H1 (cell line): ENCODE measurements around the gene SLC6A19. TPM values are rescaled to one million over a fixed set of nuclear protein-coding genes. Genes with fewer than 3 reads are reported as not detected.

Source experiments
- CTCF ChIA-PET: fragments of 300-600 bp; sonication (Branson Sonifier 250); formaldehyde crosslinking; loops from one replicate; lab custom pipeline; 2021; ENCODE audit not compliant: partially characterized antibody; lab: Charles Lee
- POLR2A ChIA-PET: fragments of 300-600 bp; sonication (Branson Sonifier 250); formaldehyde crosslinking; loops from one replicate; lab custom pipeline; 2021; ENCODE audit warnings: inconsistent platforms; ENCODE audit not compliant: partially characterized antibody; lab: Charles Lee
- DNase-seq, 2 experiments: peaks; one replicate each; pipeline versions ENCODE4 v3.0.0 to v3.0.0-alpha.2; 2010 to 2022; ENCODE audit warnings: low spot score in 2 of 2, low read depth in 1 of 2, mixed read lengths in 1 of 2
- FAIRE-seq: peaks from 2 replicates; lab custom pipeline; 2011; peaks lifted over from hg19 to GRCh38; lab: Jason Lieb, UNC
- H2AFZ ChIP-seq: 2 replicates; pipeline ENCODE4 v1.8.1; 2012; ENCODE audit warnings: low read length, inconsistent platforms
- H2AK5ac ChIP-seq: 2 replicates; pipeline ENCODE4 v1.6.1; 2013; ENCODE audit warnings: low read depth, low read length
- H2BK120ac ChIP-seq: replicated peaks from 2 replicates; pipeline ENCODE3; 2013; ENCODE audit warnings: low read depth, low read length, inconsistent platforms
- H2BK12ac ChIP-seq: 2 replicates; pipeline ENCODE4 v1.6.1; 2013; ENCODE audit warnings: low read depth, low read length
- H2BK15ac ChIP-seq: 2 replicates; pipeline ENCODE4 v1.6.1; 2013; ENCODE audit warnings: low read length
- H2BK20ac ChIP-seq: 2 replicates; pipeline ENCODE4 v1.6.1; 2013; ENCODE audit warnings: low read length
- H2BK5ac ChIP-seq: 2 replicates; pipeline ENCODE4 v1.6.1; 2013; ENCODE audit warnings: low read depth, low read length
- H3K14ac ChIP-seq: 2 replicates; pipeline ENCODE4 v1.6.1; 2013; ENCODE audit warnings: inconsistent platforms; ENCODE audit not compliant: insufficient read length
- H3K18ac ChIP-seq: 2 replicates; pipeline ENCODE4 v1.6.1; 2013; ENCODE audit warnings: low read length; ENCODE audit errors: extremely low read depth
- H3K23ac ChIP-seq: 2 replicates; pipeline ENCODE4 v1.6.1; 2013; ENCODE audit warnings: inconsistent platforms; ENCODE audit not compliant: insufficient read length
- H3K23me2 ChIP-seq: 2 replicates; pipeline ENCODE4 v1.6.1; 2013; ENCODE audit warnings: low read depth, low read length
- H3K27ac ChIP-seq: 2 replicates; pipeline ENCODE4 v1.6.1; 2011; ENCODE audit warnings: low read depth, low read length, inconsistent platforms
- H3K27me3 ChIP-seq, 4 experiments: replicated peaks in 1 of 4; 1 replicate in 1 of 4; 2 replicates in 3 of 4; pipeline versions ENCODE4 v1.6.1 to v1.8.1; 2011 to 2013; ENCODE audit warnings: low read length in 3 of 4, mild to moderate bottlenecking in 3 of 4, inconsistent platforms in 2 of 4, mixed read lengths in 2 of 4, moderate library complexity in 1 of 4; ENCODE audit not compliant: control insufficient read depth in 3 of 4, insufficient read depth in 3 of 4; ENCODE audit errors: extremely low read depth in 1 of 4
- H3K36me3 ChIP-seq, 4 experiments: 2 replicates each; pipeline versions ENCODE4 v1.6.1 to v1.8.1; 2011 to 2013; ENCODE audit warnings: mild to moderate bottlenecking in 4 of 4, low read length in 3 of 4, moderate library complexity in 2 of 4, control low read depth in 1 of 4, inconsistent platforms in 1 of 4; ENCODE audit not compliant: insufficient read depth in 4 of 4, control insufficient read depth in 2 of 4
- H3K4ac ChIP-seq: replicated peaks from 2 replicates; pipeline ENCODE3; 2013; ENCODE audit warnings: low read length, low read depth, mixed read lengths, inconsistent platforms; ENCODE audit not compliant: insufficient read length
- H3K4me1 ChIP-seq, 4 experiments: replicated peaks in 1 of 4; 1 replicate in 1 of 4; 2 replicates in 3 of 4; pipeline versions ENCODE4 v1.6.1 to v1.8.1; 2011 to 2013; ENCODE audit warnings: low read length in 3 of 4, inconsistent platforms in 2 of 4, mixed read lengths in 1 of 4; ENCODE audit not compliant: insufficient read depth in 4 of 4, control insufficient read depth in 3 of 4
- H3K4me2 ChIP-seq, 2 experiments: 2 replicates each; pipeline versions ENCODE4 v1.6.1 to v1.8.1; 2011 to 2013; ENCODE audit warnings: low read depth in 2 of 2, low read length in 2 of 2, control low read depth in 1 of 2, inconsistent platforms in 1 of 2, mild to moderate bottlenecking in 1 of 2; ENCODE audit not compliant: insufficient read depth in 1 of 2
- H3K4me3 ChIP-seq, 4 experiments: fragments of 200-600, 300-600 bp in 1 of 4; sonication (generic), shearing (Covaris generic), sonication (Bioruptor Twin) in 1 of 4; 2 replicates each; pipeline versions ENCODE4 v1.5.1 to v1.8.1; 2011 to 2016; ENCODE audit warnings: low read length in 4 of 4, low read depth in 3 of 4, control low read depth in 2 of 4, inconsistent platforms in 2 of 4, mild to moderate bottlenecking in 2 of 4, mixed read lengths in 1 of 4, moderate library complexity in 1 of 4; ENCODE audit not compliant: insufficient read depth in 2 of 4; ENCODE audit errors: extremely low read depth in 1 of 4
- H3K56ac ChIP-seq: replicated peaks from 2 replicates; pipeline ENCODE3; 2013; ENCODE audit warnings: low read depth, mild to moderate bottlenecking, mixed read lengths, low read length, inconsistent platforms; ENCODE audit not compliant: insufficient read length
- H3K79me1 ChIP-seq: 2 replicates; pipeline ENCODE4 v1.6.1; 2013; ENCODE audit warnings: low read depth, low read length, control low read depth
- H3K79me2 ChIP-seq, 2 experiments: 2 replicates each; pipeline versions ENCODE4 v1.6.1 to v1.8.1; 2012 to 2013; ENCODE audit warnings: low read length in 2 of 2, mild to moderate bottlenecking in 2 of 2, inconsistent platforms in 1 of 2; ENCODE audit not compliant: insufficient read depth in 2 of 2, control insufficient read depth in 1 of 2
- H3K9ac ChIP-seq, 4 experiments: replicated peaks in 1 of 4; 1 replicate in 1 of 4; 2 replicates in 3 of 4; pipeline versions ENCODE4 v1.6.1 to v1.8.1; 2011 to 2013; ENCODE audit warnings: low read depth in 3 of 4, low read length in 3 of 4, control low read depth in 2 of 4, mild to moderate bottlenecking in 2 of 4, moderate library complexity in 2 of 4, inconsistent platforms in 1 of 4; ENCODE audit errors: extremely low read depth in 1 of 4
- H3K9me3 ChIP-seq, 2 experiments: 2 replicates each; pipeline versions ENCODE4 v1.6.1 to v1.8.1; 2012 to 2013; ENCODE audit warnings: mild to moderate bottlenecking in 2 of 2, moderate library complexity in 2 of 2, control low read depth in 1 of 2, inconsistent platforms in 1 of 2, low read depth in 1 of 2, low read length in 1 of 2, mixed read lengths in 1 of 2; ENCODE audit not compliant: insufficient read depth in 2 of 2
- H4K20me1 ChIP-seq, 2 experiments: replicated peaks in 1 of 2; 2 replicates each; pipeline versions ENCODE3 to v1.8.1; 2011 to 2013; ENCODE audit warnings: inconsistent platforms in 2 of 2, low read length in 2 of 2, mild to moderate bottlenecking in 1 of 2; ENCODE audit not compliant: insufficient read depth in 2 of 2, control insufficient read depth in 1 of 2
- H4K5ac ChIP-seq: 2 replicates; pipeline ENCODE4 v1.6.1; 2013; ENCODE audit warnings: low read length, low read depth, mixed read lengths, inconsistent platforms; ENCODE audit not compliant: insufficient read length
- H4K8ac ChIP-seq: 2 replicates; pipeline ENCODE4 v1.8.0; 2013; ENCODE audit warnings: mild to moderate bottlenecking, moderate library complexity, low read length, inconsistent platforms; ENCODE audit not compliant: insufficient read depth; ENCODE audit errors: extremely low read depth
- H4K91ac ChIP-seq: replicated peaks from 2 replicates; pipeline ENCODE3; 2013; ENCODE audit warnings: low read length, mixed read lengths, inconsistent platforms; ENCODE audit not compliant: insufficient read length
- RNF2 ChIP-seq: fragments of 200-900, 300-1000 bp; sonication (generic); IDR thresholded peaks from 2 replicates; pipeline ENCODE4 v1.7.1; 2016; ENCODE audit warnings: borderline replicate concordance, low read depth, mild to moderate bottlenecking, antibody characterized with exemption, low read length; ENCODE audit not compliant: poor library complexity, severe bottlenecking; ENCODE audit errors: missing control alignments
- YY1 ChIP-seq: IDR thresholded peaks from 2 replicates; pipeline ENCODE4 v1.6.1; 2011; ENCODE audit warnings: low read depth, mild to moderate bottlenecking, low read length
- WGBS, 2 experiments: shearing (Covaris generic) in 1 of 2; methylation state at CpG; one replicate each; pipeline versions ENCODE4 v1.1.6 to v1.1.7; 2013 to 2015; ENCODE audit warnings: low lambda C conversion rate in 2 of 2, mixed read lengths in 2 of 2, inconsistent platforms in 1 of 2, low coverage in 1 of 2, missing lambda C conversion rate in 1 of 2; ENCODE audit not compliant: insufficient replicate concordance in 2 of 2, insufficient coverage in 1 of 2, insufficient read length in 1 of 2; ENCODE audit errors: extremely low coverage in 1 of 2, missing lambda C conversion rate in 1 of 2; 5-methylcytosine and 5-hydroxymethylcytosine counted together
- polyA plus RNA-seq, 7 experiments: library from polyadenylated mRNA; depleted of rRNA in 3 of 7; stranded (reverse) in 5 of 7; unstranded in 2 of 7; fragments of >200 nt in 5 of 7; fragments of 200-250 nt in 2 of 7; gene quantifications; 1 replicate in 5 of 7; 2 replicates in 1 of 7; 4 replicates in 1 of 7; pipeline versions ENCODE4 v1.2.1 to v1.2.3, GENCODE V29; 2011 to 2013; ENCODE audit warnings: missing spikeins in 2 of 7, mixed read lengths in 2 of 7
- total RNA-seq: library from RNA; stranded (reverse); fragmentation: NEBNext Ultra II Directional; extraction: Animal tissue kit (Norgen Biotek cat#: 25700); gene quantifications from 2 replicates; pipeline ENCODE4 v1.2.1, GENCODE V29; 2021

Gene SLC6A19
- total and polyA plus RNA-seq, 2 of the 8 experiments (the other 6 are each of a cell fraction or from before 2014, with no cell fraction given), result 0.02 TPM; not detected in 1

GRCh38 chr5:1202798-1203185 is 1.4 kb downstream of the SLC6A19 start:
- Histone ChIP-seq H3K9me3 (no peaks in the 10 kb centered on the region), H3K23me2 (no peaks in the 10 kb centered on the region), H2BK15ac (no peak overlapping the region), H3K79me2 (no peaks in the 10 kb centered on the region), H2BK12ac (no peak overlapping the region), H4K5ac (no peak overlapping the region), H3K27me3 (no peaks in the 10 kb centered on the region; a peak in 1 of 7 replicates), H3K56ac (no peak overlapping the region), H2BK120ac (no peak overlapping the region), H3K4me1 (peaks cover 0 to 3% (median 0%) of the 10 kb centered on the region in 4 experiments; a peak in 1 of 7 replicates), H3K4ac (no peak overlapping the region), H3K14ac (no peak overlapping the region), H2BK20ac (no peak overlapping the region), H4K8ac (no peak overlapping the region), H2AFZ (no peak overlapping the region), H3K27ac (no peak overlapping the region), H3K23ac (no peak overlapping the region), H3K9ac (no peak overlapping the region), H2BK5ac (no peak overlapping the region), H4K91ac (no peak overlapping the region), H3K79me1 (no peaks in the 10 kb centered on the region), H3K4me3 (no peak overlapping the region), H2AK5ac (no peak overlapping the region), H3K4me2 (no peak overlapping the region), H3K36me3 (no peaks in the 10 kb centered on the region), H4K20me1 (no peaks in the 10 kb centered on the region), H3K18ac (no peak overlapping the region)
- FAIRE-seq, result no peak
- TF ChIP-seq RNF2 (no peak), YY1 (no peak)
- ChIA-PET CTCF (interaction anchor here (1.3 to 2.3 kb wide), 4 partner anchors 11 to 271 kb away, joined by 3 to 13 read pairs (median 4); no protein-coding TSS in a partner anchor), POLR2A (interaction anchor here (1.1 to 1.3 kb wide), 2 partner anchors 91 to 113 kb away, joined by 3 read pairs; no protein-coding TSS in a partner anchor)
- 90% methylated on average over 7 of the region's 7 CpGs; no CpG with 5 or more reads in 1 of the 2 experiments for WGBS, 2 experiments
- DNase-seq, result no peak
